Measurements from ENCODE around the gene ZBP1.

Gene ZBP1

GRCh38 chr20:57568088-57568896 is 51.9 kb downstream of the ZBP1 start:
- no peak for DNase-seq

GRCh38 chr20:57567471-57568079 is 52.7 kb downstream of the ZBP1 start:
- no peak for DNase-seq

GRCh38 chr20:57566803-57567459 is 53.3 kb downstream of the ZBP1 start:
- DNase-seq = no peak

- no peak for DNase-seq
Observed at GRCh38 chr20:57566399-57566798, 53.8 kb downstream of the ZBP1 start.

GRCh38 chr20:57564951-57565642 is 55.1 kb downstream of the ZBP1 start:
- DNase-seq = no peak

GRCh38 chr20:57564180-57564802 is 55.9 kb downstream of the ZBP1 start:
- DNase-seq = no peak

GRCh38 chr20:57563522-57563921 is 56.7 kb downstream of the ZBP1 start:
- no peak for DNase-seq

- DNase-seq = no peak
Observed at GRCh38 chr20:57562541-57563465, 57.4 kb downstream of the ZBP1 start.

- DNase-seq = no peak
Observed at GRCh38 chr20:57561356-57562279, 58.6 kb downstream of the ZBP1 start.

- no peak for DNase-seq
Observed at GRCh38 chr20:57560554-57561355, 59.5 kb downstream of the ZBP1 start, which contains the start of gene PCK1. Gene PCK1 (plus strand): TSS chr20:57561110. CDS start chr20:57561412, 302 bp downstream.

- DNase-seq = no peak
Observed at GRCh38 chr20:57559658-57560553, 60.3 kb downstream of the ZBP1 start.

GRCh38 chr20:57559289-57559634 is 61.0 kb downstream of the ZBP1 start:
- DNase-seq = no peak

GRCh38 chr20:57558614-57559288 is 61.5 kb downstream of the ZBP1 start:
- no peak for DNase-seq

GRCh38 chr20:57557926-57558613 is 62.2 kb downstream of the ZBP1 start:
- DNase-seq = no peak

- no peak for DNase-seq
Observed at GRCh38 chr20:57556980-57557274, 63.3 kb downstream of the ZBP1 start.

- no peak for DNase-seq
Observed at GRCh38 chr20:57555457-57556184, 64.6 kb downstream of the ZBP1 start.

Data from NCI-H187 treated with DMSO at 0.1 percent for 48 hours (cell line).